Esophagus muscularis mucosa (tissue), 4 donors: ENCODE results near the gene CNGB1.

ENCODE experiments used
- CTCF ChIP-seq, 3 experiments: fragments of 200-600 bp in 2 of 3; fragments of 450-650 bp in 1 of 3; sonication (generic) in 2 of 3; IDR thresholded peaks; one replicate each; pipeline ENCODE4 v1.5.1; 2017 to 2019; ENCODE audit warnings: antibody characterized with exemption in 3 of 3, mild to moderate bottlenecking in 2 of 3, moderate library complexity in 1 of 3
- EP300 ChIP-seq: sonication (generic); formaldehyde crosslinking; IDR thresholded peaks from one replicate; pipeline ENCODE4 v1.6.1; 2017; ENCODE audit warnings: antibody characterized with exemption
- POLR2A ChIP-seq: fragments of 450-650 bp; IDR thresholded peaks from one replicate; pipeline ENCODE4 v1.6.1; 2017; ENCODE audit warnings: antibody characterized with exemption, moderate library complexity, mild to moderate bottlenecking, low read depth

GRCh38 chr16:57964157-57964700, 6.7 kb downstream of the CNGB1 start:
- TF ChIP-seq CTCF (IDR thresholded peaks at IDR 0.05), result no peak
- TF ChIP-seq EP300, result no peak
- TF ChIP-seq POLR2A, result no peak
